ENCODE data around the gene CDK4.

DNA sequence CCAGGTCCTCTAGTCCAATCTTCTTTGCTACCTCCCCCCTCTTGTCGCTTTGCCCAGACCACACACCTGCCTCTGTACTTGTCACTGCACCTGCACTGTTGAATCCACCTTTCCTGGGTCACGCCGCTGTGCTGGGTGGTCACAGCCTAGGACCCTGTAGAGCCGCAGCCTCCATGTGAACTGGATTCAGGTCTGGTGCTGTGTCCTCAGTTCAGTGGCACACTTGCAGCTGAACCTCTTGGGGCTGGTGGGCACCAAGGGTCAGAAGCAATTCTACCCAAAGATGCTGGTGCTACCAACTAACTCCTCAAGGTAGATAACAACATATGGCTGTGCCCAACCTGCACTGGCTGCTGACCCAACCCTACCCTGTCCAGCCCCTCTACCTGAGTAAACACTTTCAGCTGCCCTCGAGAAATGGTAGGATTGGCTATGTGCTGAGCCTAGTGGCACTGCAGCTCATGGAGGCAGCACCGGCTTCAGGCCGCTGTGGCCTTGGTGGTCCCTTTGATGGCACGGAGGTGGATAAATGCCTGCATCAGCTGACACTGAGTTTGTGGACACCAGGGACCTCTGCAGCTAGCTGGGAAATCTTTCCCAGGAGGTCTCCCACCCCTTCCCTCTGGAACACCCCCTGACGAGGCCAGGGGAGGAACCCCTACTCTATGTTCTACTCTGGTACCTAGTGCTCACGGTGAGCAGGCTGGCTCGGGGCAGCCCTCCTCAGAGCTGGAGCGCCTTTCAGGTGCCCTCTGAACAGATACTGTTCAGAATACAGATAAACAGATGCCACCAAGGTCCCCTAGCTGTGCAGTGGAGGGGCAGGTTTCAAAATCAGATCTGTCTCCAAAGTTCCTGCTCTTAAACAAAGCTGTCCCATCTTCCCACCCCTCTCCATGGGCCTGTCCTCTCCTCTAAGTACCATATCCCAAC is 27.8 kb downstream of the CDK4 start:
- no peak for TF ChIP-seq JUND (IDR thresholded peaks at IDR 0.05)
- TF ChIP-seq, protein P1, sequence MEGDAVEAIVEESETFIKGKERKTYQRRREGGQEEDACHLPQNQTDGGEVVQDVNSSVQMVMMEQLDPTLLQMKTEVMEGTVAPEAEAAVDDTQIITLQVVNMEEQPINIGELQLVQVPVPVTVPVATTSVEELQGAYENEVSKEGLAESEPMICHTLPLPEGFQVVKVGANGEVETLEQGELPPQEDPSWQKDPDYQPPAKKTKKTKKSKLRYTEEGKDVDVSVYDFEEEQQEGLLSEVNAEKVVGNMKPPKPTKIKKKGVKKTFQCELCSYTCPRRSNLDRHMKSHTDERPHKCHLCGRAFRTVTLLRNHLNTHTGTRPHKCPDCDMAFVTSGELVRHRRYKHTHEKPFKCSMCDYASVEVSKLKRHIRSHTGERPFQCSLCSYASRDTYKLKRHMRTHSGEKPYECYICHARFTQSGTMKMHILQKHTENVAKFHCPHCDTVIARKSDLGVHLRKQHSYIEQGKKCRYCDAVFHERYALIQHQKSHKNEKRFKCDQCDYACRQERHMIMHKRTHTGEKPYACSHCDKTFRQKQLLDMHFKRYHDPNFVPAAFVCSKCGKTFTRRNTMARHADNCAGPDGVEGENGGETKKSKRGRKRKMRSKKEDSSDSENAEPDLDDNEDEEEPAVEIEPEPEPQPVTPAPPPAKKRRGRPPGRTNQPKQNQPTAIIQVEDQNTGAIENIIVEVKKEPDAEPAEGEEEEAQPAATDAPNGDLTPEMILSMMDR (IDR thresholded peaks at IDR 0.05; ENCODE audit: low read depth, low read length, missing input control), result no peak
- TF ChIP-seq TAF1 (conservative IDR thresholded peaks at IDR 0.05), result no peak
- no peak for TF ChIP-seq RAD21 (IDR thresholded peaks at IDR 0.05)
- TF ChIP-seq HNF4A (conservative IDR thresholded peaks at IDR 0.05), result no peak
- TF ChIP-seq, protein P2, sequence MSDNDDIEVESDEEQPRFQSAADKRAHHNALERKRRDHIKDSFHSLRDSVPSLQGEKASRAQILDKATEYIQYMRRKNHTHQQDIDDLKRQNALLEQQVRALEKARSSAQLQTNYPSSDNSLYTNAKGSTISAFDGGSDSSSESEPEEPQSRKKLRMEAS (IDR thresholded peaks at IDR 0.05), result no peak
- no peak for TF ChIP-seq YY1 (IDR thresholded peaks at IDR 0.05)
- TF ChIP-seq HNF4G (IDR thresholded peaks at IDR 0.05), result no peak
- no peak for TF ChIP-seq EGR1 (IDR thresholded peaks at IDR 0.05; ENCODE audit: low read depth in 2 of 2)
- TF ChIP-seq, protein P3, sequence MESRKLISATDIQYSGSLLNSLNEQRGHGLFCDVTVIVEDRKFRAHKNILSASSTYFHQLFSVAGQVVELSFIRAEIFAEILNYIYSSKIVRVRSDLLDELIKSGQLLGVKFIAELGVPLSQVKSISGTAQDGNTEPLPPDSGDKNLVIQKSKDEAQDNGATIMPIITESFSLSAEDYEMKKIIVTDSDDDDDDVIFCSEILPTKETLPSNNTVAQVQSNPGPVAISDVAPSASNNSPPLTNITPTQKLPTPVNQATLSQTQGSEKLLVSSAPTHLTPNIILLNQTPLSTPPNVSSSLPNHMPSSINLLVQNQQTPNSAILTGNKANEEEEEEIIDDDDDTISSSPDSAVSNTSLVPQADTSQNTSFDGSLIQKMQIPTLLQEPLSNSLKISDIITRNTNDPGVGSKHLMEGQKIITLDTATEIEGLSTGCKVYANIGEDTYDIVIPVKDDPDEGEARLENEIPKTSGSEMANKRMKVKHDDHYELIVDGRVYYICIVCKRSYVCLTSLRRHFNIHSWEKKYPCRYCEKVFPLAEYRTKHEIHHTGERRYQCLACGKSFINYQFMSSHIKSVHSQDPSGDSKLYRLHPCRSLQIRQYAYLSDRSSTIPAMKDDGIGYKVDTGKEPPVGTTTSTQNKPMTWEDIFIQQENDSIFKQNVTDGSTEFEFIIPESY (IDR thresholded peaks at IDR 0.05), result no peak
- TF ChIP-seq, protein P4, sequence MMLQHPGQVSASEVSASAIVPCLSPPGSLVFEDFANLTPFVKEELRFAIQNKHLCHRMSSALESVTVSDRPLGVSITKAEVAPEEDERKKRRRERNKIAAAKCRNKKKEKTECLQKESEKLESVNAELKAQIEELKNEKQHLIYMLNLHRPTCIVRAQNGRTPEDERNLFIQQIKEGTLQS (IDR thresholded peaks at IDR 0.05), result no peak
- no peak for TF ChIP-seq RXRA (IDR thresholded peaks at IDR 0.05)
- no peak for TF ChIP-seq FOXA1 (IDR thresholded peaks at IDR 0.05)
- TF ChIP-seq, protein P5, sequence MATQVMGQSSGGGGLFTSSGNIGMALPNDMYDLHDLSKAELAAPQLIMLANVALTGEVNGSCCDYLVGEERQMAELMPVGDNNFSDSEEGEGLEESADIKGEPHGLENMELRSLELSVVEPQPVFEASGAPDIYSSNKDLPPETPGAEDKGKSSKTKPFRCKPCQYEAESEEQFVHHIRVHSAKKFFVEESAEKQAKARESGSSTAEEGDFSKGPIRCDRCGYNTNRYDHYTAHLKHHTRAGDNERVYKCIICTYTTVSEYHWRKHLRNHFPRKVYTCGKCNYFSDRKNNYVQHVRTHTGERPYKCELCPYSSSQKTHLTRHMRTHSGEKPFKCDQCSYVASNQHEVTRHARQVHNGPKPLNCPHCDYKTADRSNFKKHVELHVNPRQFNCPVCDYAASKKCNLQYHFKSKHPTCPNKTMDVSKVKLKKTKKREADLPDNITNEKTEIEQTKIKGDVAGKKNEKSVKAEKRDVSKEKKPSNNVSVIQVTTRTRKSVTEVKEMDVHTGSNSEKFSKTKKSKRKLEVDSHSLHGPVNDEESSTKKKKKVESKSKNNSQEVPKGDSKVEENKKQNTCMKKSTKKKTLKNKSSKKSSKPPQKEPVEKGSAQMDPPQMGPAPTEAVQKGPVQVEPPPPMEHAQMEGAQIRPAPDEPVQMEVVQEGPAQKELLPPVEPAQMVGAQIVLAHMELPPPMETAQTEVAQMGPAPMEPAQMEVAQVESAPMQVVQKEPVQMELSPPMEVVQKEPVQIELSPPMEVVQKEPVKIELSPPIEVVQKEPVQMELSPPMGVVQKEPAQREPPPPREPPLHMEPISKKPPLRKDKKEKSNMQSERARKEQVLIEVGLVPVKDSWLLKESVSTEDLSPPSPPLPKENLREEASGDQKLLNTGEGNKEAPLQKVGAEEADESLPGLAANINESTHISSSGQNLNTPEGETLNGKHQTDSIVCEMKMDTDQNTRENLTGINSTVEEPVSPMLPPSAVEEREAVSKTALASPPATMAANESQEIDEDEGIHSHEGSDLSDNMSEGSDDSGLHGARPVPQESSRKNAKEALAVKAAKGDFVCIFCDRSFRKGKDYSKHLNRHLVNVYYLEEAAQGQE (IDR thresholded peaks at IDR 0.05), result no peak
